Measurements from ENCODE around the gene DDIT3. TPM values are rescaled to one million over a fixed set of nuclear protein-coding genes. Genes with fewer than 3 reads are reported as not detected.

The DDIT3 gene
- total and polyA plus RNA-seq, 2 of the 4 experiments (the other 2 are of a cell fraction) = 19.4 to 54.4 TPM

DNA sequence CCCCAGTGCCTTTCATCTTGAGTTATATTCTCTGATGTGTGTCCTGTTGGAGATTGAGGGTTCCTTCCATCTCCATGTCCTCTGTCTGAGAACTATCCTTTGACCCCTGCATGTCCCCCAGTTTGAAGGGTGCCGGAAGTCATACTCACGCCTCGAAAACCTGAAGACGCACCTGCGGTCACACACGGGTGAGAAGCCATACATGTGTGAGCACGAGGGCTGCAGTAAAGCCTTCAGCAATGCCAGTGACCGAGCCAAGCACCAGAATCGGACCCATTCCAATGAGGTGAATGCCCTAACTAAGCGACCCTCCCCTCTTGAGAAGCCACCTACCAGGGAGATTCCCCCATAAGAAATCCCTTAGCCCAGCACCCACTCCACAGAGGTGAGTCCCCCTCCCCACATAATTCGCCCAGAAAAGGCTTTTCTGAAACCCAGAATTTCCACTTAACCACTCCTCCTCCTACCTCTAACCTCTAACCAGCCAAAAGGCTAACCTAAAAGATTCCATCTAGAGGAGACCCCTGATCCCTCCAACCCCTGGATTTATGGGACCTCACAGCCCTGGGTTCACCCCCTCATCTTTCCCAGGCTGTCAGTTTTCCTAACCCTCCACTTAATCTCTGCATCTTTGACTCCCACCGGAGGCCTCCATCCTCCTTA lies 53.0 kb downstream of the DDIT3 start:
- Histone ChIP-seq H3K4me3 (ENCODE audit: insufficient read depth, low read depth, low read length) (no peak overlapping the region), H2BK120ac (ENCODE audit: low read depth, low read length) (no peak overlapping the region), H3K27me3 (ENCODE audit: control insufficient read depth, insufficient read depth, low read length) (peaks cover 13% of the 10 kb centered on the region), H2BK5ac (ENCODE audit: low read depth, low read length, poor library complexity, severe bottlenecking) (no peak overlapping the region), H2AK9ac (replicated peaks; ENCODE audit: low read depth, low read length, poor library complexity) (no peak overlapping the region), H3K14ac (replicated peaks; ENCODE audit: low read depth, low read length) (no peak overlapping the region), H4K8ac (ENCODE audit: low read depth in 2 of 2, low read length in 2 of 2) (no peak overlapping the region), H3K9me3 (ENCODE audit: control insufficient read depth, insufficient read depth, low read length) (no peaks in the 10 kb centered on the region; the same call in 1 of the 2 replicates), H3K4me1 (ENCODE audit: control insufficient read depth, insufficient read depth, low read length) (no peaks in the 10 kb centered on the region), H3K79me1 (ENCODE audit: low read depth in 1 of 2, low read length in 2 of 2) (no peaks in the 10 kb centered on the region), H4K91ac (ENCODE audit: insufficient read depth, low read depth, low read length) (no peak overlapping the region), H2AFZ (replicated peaks; ENCODE audit: low read length, poor library complexity) (no peak overlapping the region), H3K36me3 (ENCODE audit: control insufficient read depth, insufficient read depth, low read length) (no peaks in the 10 kb centered on the region), H2BK20ac (ENCODE audit: low read depth, low read length) (no peak overlapping the region), H2AK5ac (ENCODE audit: low read depth, low read length) (no peak overlapping the region), H2BK15ac (ENCODE audit: low read depth, low read length) (no peak overlapping the region), H3K56ac (ENCODE audit: extremely low read depth, insufficient read depth, low read length) (no peak overlapping the region), H4K5ac (ENCODE audit: low read depth, low read length) (no peak overlapping the region), H3K18ac (ENCODE audit: low read depth, low read length) (no peak overlapping the region), H3K9ac (ENCODE audit: low read depth, low read length) (no peak overlapping the region), H3K27ac (ENCODE audit: insufficient read depth, low read length) (no peak overlapping the region), H3K9me1 (ENCODE audit: insufficient read depth, low read length) (peaks cover 6% of the 10 kb centered on the region; the same call in 1 of the 2 replicates), H3K23ac (ENCODE audit: low read depth, low read length) (no peak overlapping the region), H3K4ac (ENCODE audit: low read depth, low read length) (no peak overlapping the region), H3K4me2 (ENCODE audit: low read depth, low read length) (no peak overlapping the region), H4K20me1 (ENCODE audit: insufficient read depth, low read length) (no peaks in the 10 kb centered on the region)
- ChIA-PET CTCF (interaction anchor here (1.0 kb wide), 1 partner anchor 8 kb away, joined by 4 read pairs; the partner anchor contains the start of gene GLI1), POLR2A (ENCODE audit: unreplicated experiment) (no interaction called here)
- in situ Hi-C loops (cut with MboI; ENCODE audit: low sequenced_read_pairs) (no loop called here), dilution Hi-C loops (cut with HindIII; ENCODE audit: low sequenced_read_pairs, unreplicated experiment) (no loop called here), intact Hi-C loops (cut with micrococcal nuclease) (no loop called here)
- ATAC-seq (ENCODE audit: low read depth) (no peak), DNase-seq (no peak)
- 89% methylated on average over 10 of the region's 12 CpGs; no CpG with 5 or more reads in 1 of the 2 experiments for WGBS, 2 experiments (ENCODE audit: extremely low coverage in 2 of 2, insufficient read length in 1 of 2)
- no peak for TF ChIP-seq NFE2L2 (IDR thresholded peaks at IDR 0.05; ENCODE audit: low read depth, low read length)
- TF ChIP-seq, protein P1, sequence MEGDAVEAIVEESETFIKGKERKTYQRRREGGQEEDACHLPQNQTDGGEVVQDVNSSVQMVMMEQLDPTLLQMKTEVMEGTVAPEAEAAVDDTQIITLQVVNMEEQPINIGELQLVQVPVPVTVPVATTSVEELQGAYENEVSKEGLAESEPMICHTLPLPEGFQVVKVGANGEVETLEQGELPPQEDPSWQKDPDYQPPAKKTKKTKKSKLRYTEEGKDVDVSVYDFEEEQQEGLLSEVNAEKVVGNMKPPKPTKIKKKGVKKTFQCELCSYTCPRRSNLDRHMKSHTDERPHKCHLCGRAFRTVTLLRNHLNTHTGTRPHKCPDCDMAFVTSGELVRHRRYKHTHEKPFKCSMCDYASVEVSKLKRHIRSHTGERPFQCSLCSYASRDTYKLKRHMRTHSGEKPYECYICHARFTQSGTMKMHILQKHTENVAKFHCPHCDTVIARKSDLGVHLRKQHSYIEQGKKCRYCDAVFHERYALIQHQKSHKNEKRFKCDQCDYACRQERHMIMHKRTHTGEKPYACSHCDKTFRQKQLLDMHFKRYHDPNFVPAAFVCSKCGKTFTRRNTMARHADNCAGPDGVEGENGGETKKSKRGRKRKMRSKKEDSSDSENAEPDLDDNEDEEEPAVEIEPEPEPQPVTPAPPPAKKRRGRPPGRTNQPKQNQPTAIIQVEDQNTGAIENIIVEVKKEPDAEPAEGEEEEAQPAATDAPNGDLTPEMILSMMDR (conservative IDR thresholded peaks at IDR 0.05; ENCODE audit: low read depth, low read length) = no peak
- TF ChIP-seq BHLHE40 (IDR thresholded peaks at IDR 0.05; ENCODE audit: low read depth, low read length) = no peak
- TF ChIP-seq RCOR1 (IDR thresholded peaks at IDR 0.05; ENCODE audit: insufficient replicate concordance, low read length) = no peak
- no peak for TF ChIP-seq CEBPB (IDR thresholded peaks at IDR 0.05; ENCODE audit: low read depth, low read length)
- TF ChIP-seq, protein P2, sequence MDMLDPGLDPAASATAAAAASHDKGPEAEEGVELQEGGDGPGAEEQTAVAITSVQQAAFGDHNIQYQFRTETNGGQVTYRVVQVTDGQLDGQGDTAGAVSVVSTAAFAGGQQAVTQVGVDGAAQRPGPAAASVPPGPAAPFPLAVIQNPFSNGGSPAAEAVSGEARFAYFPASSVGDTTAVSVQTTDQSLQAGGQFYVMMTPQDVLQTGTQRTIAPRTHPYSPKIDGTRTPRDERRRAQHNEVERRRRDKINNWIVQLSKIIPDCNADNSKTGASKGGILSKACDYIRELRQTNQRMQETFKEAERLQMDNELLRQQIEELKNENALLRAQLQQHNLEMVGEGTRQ (IDR thresholded peaks at IDR 0.05; ENCODE audit: low read depth, low read length) = no peak
- no peak for TF ChIP-seq CHD1 (IDR thresholded peaks at IDR 0.05; ENCODE audit: low read depth, low read length)
- no peak for TF ChIP-seq POLR2A (IDR thresholded peaks at IDR 0.05; ENCODE audit: low read depth, low read length)
- no peak for TF ChIP-seq MAZ (IDR thresholded peaks at IDR 0.05; ENCODE audit: borderline replicate concordance, low read depth, low read length)
- no peak for TF ChIP-seq FOS (IDR thresholded peaks at IDR 0.05; ENCODE audit: low read depth, low read length)
- BruUV-seq (replicated peaks) = no TSS peak

Data from IMR-90 (cell line).